Neural cell (in vitro differentiated cells): ENCODE results near the gene GLS. TPM values are rescaled to one million over a fixed set of nuclear protein-coding genes. Genes with fewer than 3 reads are reported as not detected.

ENCODE experiments used
- H2AFZ ChIP-seq: fragments of 200-600, 300-800 bp; sonication (generic), shearing (Covaris generic); 2 replicates; pipeline ENCODE4 v1.6.0; 2014; ENCODE audit warnings: low read depth, mild to moderate bottlenecking, antibody characterized with exemption, low read length, moderate library complexity
- H3F3A ChIP-seq: fragments of 200-600 bp; shearing (Covaris generic); 2 replicates; pipeline ENCODE4 v1.6.1; 2016; ENCODE audit warnings: mild to moderate bottlenecking, moderate library complexity, mixed read lengths, antibody characterized with exemption, low read length; ENCODE audit not compliant: insufficient read depth, poor library complexity, severe bottlenecking
- H3K27ac ChIP-seq: fragments of 200-600, 300-800 bp; sonication (generic), shearing (Covaris generic); 2 replicates; pipeline ENCODE4 v1.5.1; 2014; ENCODE audit warnings: mild to moderate bottlenecking, low read length, moderate library complexity
- H3K27me3 ChIP-seq: fragments of 300-800, 200-600 bp; sonication (generic), shearing (Covaris generic); 2 replicates; pipeline ENCODE4 v1.6.0; 2014; ENCODE audit warnings: mild to moderate bottlenecking, low read depth, low read length, moderate library complexity; ENCODE audit not compliant: insufficient read depth
- H3K36me3 ChIP-seq: fragments of 300-800, 200-600 bp; sonication (generic), shearing (Covaris generic); 2 replicates; pipeline ENCODE4 v1.5.1; 2014; ENCODE audit warnings: mild to moderate bottlenecking, antibody characterized with exemption, low read length, moderate library complexity; ENCODE audit not compliant: insufficient read depth
- H3K4me2 ChIP-seq: fragments of 300-800, 200-600 bp; sonication (generic), shearing (Covaris generic); 2 replicates; pipeline ENCODE4 v1.6.0; 2014; ENCODE audit warnings: mild to moderate bottlenecking, low read length
- H3K4me3 ChIP-seq: fragments of 300-800, 200-600 bp; sonication (generic), shearing (Covaris generic); 2 replicates; pipeline ENCODE4 v1.5.1; 2014; ENCODE audit warnings: mild to moderate bottlenecking, low read length, moderate library complexity
- H3K79me2 ChIP-seq: fragments of 200-600 bp; shearing (Covaris generic); replicated peaks from 2 replicates; pipeline ENCODE4 v1.6.0; 2014; ENCODE audit warnings: mild to moderate bottlenecking, low read length, moderate library complexity; ENCODE audit not compliant: insufficient read depth
- H3K9ac ChIP-seq: fragments of 300-800, 200-600 bp; sonication (generic), shearing (Covaris generic); 2 replicates; pipeline ENCODE4 v1.6.1; 2016; ENCODE audit warnings: mild to moderate bottlenecking, low read length, mixed read lengths
- H3K9me2 ChIP-seq: fragments of 200-600 bp; shearing (Covaris generic); 2 replicates; pipeline ENCODE4 v1.6.1; 2016; ENCODE audit warnings: mild to moderate bottlenecking, low read length, mixed read lengths; ENCODE audit not compliant: insufficient read depth
- H3K9me3 ChIP-seq: fragments of 200-600, 300-800 bp; sonication (generic), shearing (Covaris generic); 2 replicates; pipeline ENCODE4 v1.6.1; 2016; ENCODE audit warnings: mild to moderate bottlenecking, mixed run types, low read length, moderate library complexity, mixed read lengths
- H4K20me1 ChIP-seq: fragments of 200-600 bp; shearing (Covaris generic); 2 replicates; pipeline ENCODE4 v1.6.1; 2016; ENCODE audit warnings: mild to moderate bottlenecking, mixed run types; ENCODE audit not compliant: insufficient read depth
- CTCF ChIP-seq: fragments of 450-650 bp; IDR thresholded peaks from 2 replicates; pipeline ENCODE4 v1.5.1; 2014; ENCODE audit warnings: antibody characterized with exemption, mild to moderate bottlenecking, moderate library complexity; ENCODE audit not compliant: poor library complexity, severe bottlenecking
- EP300 ChIP-seq: fragments of 450-650 bp; conservative IDR thresholded peaks from 2 replicates; pipeline ENCODE4 v1.6.1; 2014; ENCODE audit warnings: antibody characterized with exemption, mild to moderate bottlenecking, moderate library complexity; ENCODE audit not compliant: poor library complexity, severe bottlenecking
- EZH2 ChIP-seq: fragments of 200-600, 300-800 bp; shearing (Covaris generic), sonication (generic); IDR thresholded peaks from 2 replicates; pipeline ENCODE4 v1.6.1; 2014; ENCODE audit warnings: antibody characterized with exemption, low read length, borderline replicate concordance, mild to moderate bottlenecking; ENCODE audit not compliant: insufficient read depth, poor library complexity, severe bottlenecking
- RAD21 ChIP-seq: fragments of 450-650 bp; conservative IDR thresholded peaks from 2 replicates; pipeline ENCODE4 v1.6.1; 2014; ENCODE audit warnings: antibody characterized with exemption, mild to moderate bottlenecking, moderate library complexity
- SMC3 ChIP-seq: fragments of 450-650 bp; conservative IDR thresholded peaks from 2 replicates; pipeline ENCODE4 v1.6.1; 2014; ENCODE audit warnings: antibody characterized with exemption, mild to moderate bottlenecking, moderate library complexity; ENCODE audit not compliant: poor library complexity
- TAF1 ChIP-seq: IDR thresholded peaks from 2 replicates; pipeline ENCODE4 v1.6.1; 2012; ENCODE audit warnings: low read depth
- polyA plus RNA-seq: library from polyadenylated mRNA; depleted of rRNA; stranded (reverse); fragments of >200 nt; gene quantifications from 2 replicates; pipeline ENCODE4 v1.2.3, GENCODE V29; 2014

The GLS gene
- polyA plus RNA-seq, 1 donor from 2014 or later: 90.2 TPM

- Histone ChIP-seq H3K27me3 (no peaks in the 10 kb centered on the region), H3K27ac (no peak overlapping the region), H3K4me2 (no peak overlapping the region), H3K9me3 (no peaks in the 10 kb centered on the region), H3F3A (no peaks in the 10 kb centered on the region), H4K20me1 (no peaks in the 10 kb centered on the region), H3K9me2 (no peaks in the 10 kb centered on the region), H2AFZ (no peak overlapping the region), H3K9ac (no peak overlapping the region), H3K79me2 (no peaks in the 10 kb centered on the region), H3K36me3 (no peaks in the 10 kb centered on the region), H3K4me3 (no peak overlapping the region)
- TF ChIP-seq RAD21 (no peak), SMC3 (no peak), CTCF (no peak), EZH2 (no peak), TAF1 (no peak), EP300 (no peak)
Observed at GRCh38 chr2:190988910-190989309, 108.3 kb downstream of the GLS start.

GRCh38 chr2:190990132-190990531, 109.5 kb downstream of the GLS start:
- no peaks in the 10 kb centered on the region for H3K79me2 ChIP-seq
- no peaks in the 10 kb centered on the region for H3K9me3 ChIP-seq
- no peak overlapping the region for H3K4me2 ChIP-seq
- no peaks in the 10 kb centered on the region for H3K27me3 ChIP-seq
- H4K20me1 ChIP-seq: no peaks in the 10 kb centered on the region
- no peak overlapping the region for H2AFZ ChIP-seq
- no peaks in the 10 kb centered on the region for H3K9me2 ChIP-seq
- TF ChIP-seq RAD21: no peak
- TF ChIP-seq EP300: no peak
- H3F3A ChIP-seq: no peaks in the 10 kb centered on the region
- no peak overlapping the region for H3K27ac ChIP-seq
- H3K9ac ChIP-seq: no peak overlapping the region
- H3K4me3 ChIP-seq: no peak overlapping the region
- H3K36me3 ChIP-seq: no peaks in the 10 kb centered on the region

- H3K36me3 ChIP-seq: no peaks in the 10 kb centered on the region
- no peak for TF ChIP-seq RAD21
- TF ChIP-seq EP300: no peak
- TF ChIP-seq EZH2: no peak
- TF ChIP-seq CTCF: no peak
Observed at GRCh38 chr2:190993292-190993643, 112.6 kb downstream of the GLS start.

More at GRCh38 chr2:190993292-190993643, 112.6 kb downstream of the GLS start:
- Histone ChIP-seq H2AFZ (no peak overlapping the region), H3K4me2 (no peak overlapping the region), H4K20me1 (no peaks in the 10 kb centered on the region), H3F3A (no peaks in the 10 kb centered on the region), H3K9me2 (no peaks in the 10 kb centered on the region), H3K9ac (no peak overlapping the region), H3K27ac (no peak overlapping the region), H3K79me2 (no peaks in the 10 kb centered on the region), H3K4me3 (no peak overlapping the region), H3K9me3 (no peaks in the 10 kb centered on the region), H3K27me3 (no peaks in the 10 kb centered on the region)
